Left lung (tissue), 10 donors: Measurements from ENCODE around the gene ESPN. TPM values are rescaled to one million over a fixed set of nuclear protein-coding genes. Genes with fewer than 3 reads are reported as not detected.

Experiments
- ATAC-seq: fragments of 200-7000 bp; cut with Tn5 transposase; one replicate; pipeline ENCODE4 v1.9.1; 2020; ENCODE audit warnings: moderate library complexity
- DNase-seq, 4 donors: peaks; one replicate each; pipeline ENCODE4 v3.0.0-alpha.2; 2013 to 2020
- H3K27ac ChIP-seq, 2 donors: fragments of 200-600 bp; sonication (generic) in 1 of 2; one replicate each; pipeline versions ENCODE4 v1.5.0 to v1.8.0; 2020 to 2021
- H3K27me3 ChIP-seq, 2 donors: fragments of 200-600 bp; sonication (generic) in 1 of 2; one replicate each; pipeline versions ENCODE4 v1.5.0 to v1.8.0; 2020 to 2021
- H3K36me3 ChIP-seq, 2 donors: fragments of 200-600 bp; sonication (generic) in 1 of 2; one replicate each; pipeline versions ENCODE4 v1.5.0 to v1.8.0; 2020 to 2021
- H3K4me1 ChIP-seq, 2 donors: fragments of 200-600 bp; one replicate each; pipeline ENCODE4 v1.8.0; 2021
- H3K4me3 ChIP-seq, 2 donors: fragments of 200-600 bp; sonication (generic) in 1 of 2; one replicate each; pipeline versions ENCODE4 v1.5.0 to v1.8.0; 2020 to 2021; ENCODE audit warnings: mild to moderate bottlenecking in 1 of 2
- H3K9me3 ChIP-seq, 2 donors: fragments of 200-600 bp; sonication (generic) in 1 of 2; one replicate each; pipeline versions ENCODE4 v1.5.0 to v1.8.0; 2020 to 2021
- intact Hi-C, 2 donors: fragments of 100-400 bp; cut with DNase I; formaldehyde crosslinking; loops; one replicate each; pipeline versions ENCODE4 v1.11.2 to v1.14.2; 2022
- polyA plus RNA-seq, 6 donors: library from polyadenylated mRNA; unstranded; fragments of 120-200 nt; gene quantifications; one replicate each; pipeline ENCODE4 v1.2.1, GENCODE V29; 2013; ENCODE audit not compliant: insufficient read length in 6 of 6
- total RNA-seq, 2 donors: library from RNA; stranded (reverse); fragmentation: NEBNext Ultra II Directional; extraction: Animal tissue kit (Norgen Biotek cat#: 25700); gene quantifications; one replicate each; pipeline ENCODE4 v1.2.1, GENCODE V29; 2021
- TF ChIP-seq, protein P1 (sequence below), 2 donors: fragments of 200-600 bp; sonication (generic) in 1 of 2; IDR thresholded peaks; one replicate each; pipeline versions ENCODE4 v1.5.0 to v1.8.0; 2021; ENCODE audit warnings: antibody characterized with exemption in 2 of 2
- donor health status: DM: no; HTN: yes; CAD: no.
- donor health status: DM: no; HTN: no; CAD: no.

The ESPN gene
- total and polyA plus RNA-seq, 8 donors = 1.2 to 3.7 (median 2.2) TPM

- Histone ChIP-seq H3K36me3 (peaks cover 0 to 47% of the 10 kb centered on the region in 2 donors), H3K9me3 (no peaks in the 10 kb centered on the region), H3K4me1 (peaks cover 0 to 10% of the 10 kb centered on the region in 2 donors), H3K4me3 (peak within 1 kb of the TSS in 1 of 2 donors; percentile 26), H3K27ac (no peak within 1 kb of the TSS), H3K27me3 (peaks cover 8 to 41% of the 10 kb centered on the region in 2 donors)
- TF ChIP-seq, protein P1, sequence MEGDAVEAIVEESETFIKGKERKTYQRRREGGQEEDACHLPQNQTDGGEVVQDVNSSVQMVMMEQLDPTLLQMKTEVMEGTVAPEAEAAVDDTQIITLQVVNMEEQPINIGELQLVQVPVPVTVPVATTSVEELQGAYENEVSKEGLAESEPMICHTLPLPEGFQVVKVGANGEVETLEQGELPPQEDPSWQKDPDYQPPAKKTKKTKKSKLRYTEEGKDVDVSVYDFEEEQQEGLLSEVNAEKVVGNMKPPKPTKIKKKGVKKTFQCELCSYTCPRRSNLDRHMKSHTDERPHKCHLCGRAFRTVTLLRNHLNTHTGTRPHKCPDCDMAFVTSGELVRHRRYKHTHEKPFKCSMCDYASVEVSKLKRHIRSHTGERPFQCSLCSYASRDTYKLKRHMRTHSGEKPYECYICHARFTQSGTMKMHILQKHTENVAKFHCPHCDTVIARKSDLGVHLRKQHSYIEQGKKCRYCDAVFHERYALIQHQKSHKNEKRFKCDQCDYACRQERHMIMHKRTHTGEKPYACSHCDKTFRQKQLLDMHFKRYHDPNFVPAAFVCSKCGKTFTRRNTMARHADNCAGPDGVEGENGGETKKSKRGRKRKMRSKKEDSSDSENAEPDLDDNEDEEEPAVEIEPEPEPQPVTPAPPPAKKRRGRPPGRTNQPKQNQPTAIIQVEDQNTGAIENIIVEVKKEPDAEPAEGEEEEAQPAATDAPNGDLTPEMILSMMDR (IDR thresholded peaks at IDR 0.05) = no peak
- intact Hi-C loops = no loop called here
- ATAC-seq (peak; percentile 9), DNase-seq (no peak)
Observed at GRCh38 chr1:6466023-6466422, 41.4 kb downstream of the ESPN start, which contains the start of gene TNFRSF25. Gene TNFRSF25, minus strand, starts transcription at chr1:6466173. Its CDS starts 66 bp downstream, at chr1:6466107.

GRCh38 chr1:6466751-6467150 lies 42.2 kb downstream of the ESPN start:
- peaks cover 0 to 10% of the 10 kb centered on the region in 2 donors for H3K4me1 ChIP-seq
- peaks cover 0 to 41% of the 10 kb centered on the region in 2 donors for H3K36me3 ChIP-seq
- no peaks in the 10 kb centered on the region for H3K9me3 ChIP-seq
- H3K27me3 ChIP-seq = peaks cover 8 to 33% of the 10 kb centered on the region in 2 donors
- DNase-seq = no peak
- no peak overlapping the region for H3K27ac ChIP-seq
- H3K4me3 ChIP-seq = no peak overlapping the region
- intact Hi-C loops = no loop called here
- TF ChIP-seq, protein P1 (IDR thresholded peaks at IDR 0.05) = no peak
- ATAC-seq = no peak

- no peak for ATAC-seq
- Histone ChIP-seq H3K4me1 (peaks cover 0 to 10% of the 10 kb centered on the region in 2 donors), H3K9me3 (no peaks in the 10 kb centered on the region), H3K4me3 (no peak overlapping the region), H3K36me3 (peaks cover 0 to 39% of the 10 kb centered on the region in 2 donors), H3K27me3 (peaks cover 8 to 29% of the 10 kb centered on the region in 2 donors), H3K27ac (no peak overlapping the region)
- TF ChIP-seq, protein P1 (IDR thresholded peaks at IDR 0.05) = no peak
- no peak for DNase-seq
- intact Hi-C loops = no loop called here
Observed at GRCh38 chr1:6467224-6467623, 42.6 kb downstream of the ESPN start.

DNA sequence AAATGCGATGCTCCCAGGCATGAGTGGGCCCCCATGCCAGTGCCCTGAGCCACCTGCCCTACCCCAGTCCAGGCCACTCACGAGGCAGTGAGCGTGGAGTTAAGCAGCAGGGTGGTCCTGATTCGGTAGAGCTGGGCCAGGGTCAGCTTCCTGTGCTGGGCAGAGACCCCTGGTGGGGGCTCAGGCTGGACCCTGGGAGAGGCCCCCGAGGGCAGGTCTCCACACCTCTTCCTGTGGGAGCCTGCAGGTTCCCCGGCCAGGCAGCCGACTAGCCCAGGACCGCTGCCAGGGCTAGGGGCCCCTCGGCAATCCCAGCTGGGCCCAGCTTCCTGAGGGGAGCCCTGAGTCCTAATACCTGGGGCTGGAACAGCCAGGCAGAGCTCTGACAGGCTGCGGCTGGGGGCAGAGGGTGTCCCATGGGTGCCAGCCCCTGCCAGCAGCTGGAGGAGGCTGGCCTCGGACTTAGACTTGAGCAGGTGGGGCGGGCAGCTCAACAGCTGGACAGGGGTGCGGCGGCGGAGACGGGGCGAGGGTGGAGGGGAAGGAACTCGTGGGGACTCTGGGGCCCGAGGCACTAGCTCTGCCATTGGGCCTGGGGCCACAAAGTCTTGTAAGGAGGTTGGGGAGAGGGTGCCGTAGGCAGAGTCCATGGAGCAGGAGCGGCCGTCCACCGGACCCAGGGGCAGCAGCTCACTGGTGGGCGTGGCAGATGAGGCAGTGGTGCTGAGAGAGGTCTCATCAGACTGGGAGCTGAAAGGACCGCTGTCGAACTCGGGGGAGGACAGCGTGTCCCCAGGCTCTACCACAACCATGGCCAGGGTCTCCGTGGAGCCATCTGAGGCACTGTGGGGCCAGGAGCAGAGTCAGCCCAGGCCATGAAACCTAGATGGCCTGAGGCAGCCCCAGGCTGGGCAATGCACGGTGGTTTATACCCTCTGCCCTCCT lies 43.4 kb downstream of the ESPN start:
- ATAC-seq = no peak
- no peak for DNase-seq
- Histone ChIP-seq H3K27ac (no peak overlapping the region), H3K4me1 (peaks cover 0 to 10% of the 10 kb centered on the region in 2 donors), H3K27me3 (peaks cover 8 to 25% of the 10 kb centered on the region in 2 donors), H3K36me3 (peaks cover 0 to 43% of the 10 kb centered on the region in 2 donors), H3K4me3 (no peak overlapping the region), H3K9me3 (no peaks in the 10 kb centered on the region)
- TF ChIP-seq, protein P1 (IDR thresholded peaks at IDR 0.05) = no peak
- intact Hi-C loops = no loop called here
